ENCODE measurements around the gene CHFR.

DNA sequence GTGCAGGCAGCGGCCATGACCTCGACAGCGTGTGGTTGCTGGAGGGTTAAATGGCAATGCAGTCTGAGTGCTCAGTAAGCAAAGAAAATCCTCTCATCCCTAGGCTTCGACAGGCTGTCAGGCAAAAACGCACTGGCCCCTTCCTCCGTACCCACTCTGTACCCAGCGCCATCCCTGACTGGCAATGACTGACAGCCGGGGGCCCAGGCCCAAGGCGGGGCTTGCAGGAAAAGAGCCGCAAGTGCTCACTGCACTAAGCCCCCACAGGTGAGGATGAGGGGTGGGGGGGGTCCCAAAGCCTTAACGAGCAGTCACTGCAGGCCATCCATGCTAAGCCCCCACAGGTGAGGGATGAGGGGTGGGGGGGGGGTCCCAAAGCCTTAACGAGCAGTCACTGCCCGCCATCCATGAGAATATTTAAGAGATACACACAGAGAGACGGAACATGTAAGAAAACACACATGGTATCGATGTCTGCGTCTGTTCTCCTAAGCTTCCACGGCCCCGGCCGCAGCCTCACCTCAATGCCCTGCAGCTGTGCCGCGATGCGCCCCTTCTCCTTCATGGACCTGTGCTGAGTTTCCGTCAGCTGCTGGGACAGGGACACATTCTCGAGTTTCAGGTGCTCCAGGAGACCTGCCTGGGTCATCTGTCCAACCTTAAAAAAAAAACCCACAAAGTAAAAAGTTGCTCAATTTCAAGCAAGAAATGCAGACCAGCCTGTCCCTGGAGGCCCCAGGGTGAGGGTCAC lies 89.4 kb downstream of the CHFR start:
- TF ChIP-seq, protein P1, sequence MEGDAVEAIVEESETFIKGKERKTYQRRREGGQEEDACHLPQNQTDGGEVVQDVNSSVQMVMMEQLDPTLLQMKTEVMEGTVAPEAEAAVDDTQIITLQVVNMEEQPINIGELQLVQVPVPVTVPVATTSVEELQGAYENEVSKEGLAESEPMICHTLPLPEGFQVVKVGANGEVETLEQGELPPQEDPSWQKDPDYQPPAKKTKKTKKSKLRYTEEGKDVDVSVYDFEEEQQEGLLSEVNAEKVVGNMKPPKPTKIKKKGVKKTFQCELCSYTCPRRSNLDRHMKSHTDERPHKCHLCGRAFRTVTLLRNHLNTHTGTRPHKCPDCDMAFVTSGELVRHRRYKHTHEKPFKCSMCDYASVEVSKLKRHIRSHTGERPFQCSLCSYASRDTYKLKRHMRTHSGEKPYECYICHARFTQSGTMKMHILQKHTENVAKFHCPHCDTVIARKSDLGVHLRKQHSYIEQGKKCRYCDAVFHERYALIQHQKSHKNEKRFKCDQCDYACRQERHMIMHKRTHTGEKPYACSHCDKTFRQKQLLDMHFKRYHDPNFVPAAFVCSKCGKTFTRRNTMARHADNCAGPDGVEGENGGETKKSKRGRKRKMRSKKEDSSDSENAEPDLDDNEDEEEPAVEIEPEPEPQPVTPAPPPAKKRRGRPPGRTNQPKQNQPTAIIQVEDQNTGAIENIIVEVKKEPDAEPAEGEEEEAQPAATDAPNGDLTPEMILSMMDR (IDR thresholded peaks at IDR 0.05; ENCODE audit: low read length) = no peak
- no peak for TF ChIP-seq EZH2 (IDR thresholded peaks at IDR 0.05; ENCODE audit: borderline replicate concordance, low read length)
